ENCODE results near the gene ASTN2. TPM values are rescaled to one million over a fixed set of nuclear protein-coding genes. Genes with fewer than 3 reads are reported as not detected.

Gene ASTN2
- total RNA-seq, 5 donors from 2014 or later (not counting 1 experiment from before 2014, with no cell fraction given), result 3.7 to 4.8 (median 4.4) TPM

- CTCF ChIA-PET, result no interaction called here
- no peaks in the 10 kb centered on the region for H3K9me3 Mint-ChIP-seq
- no peaks in the 10 kb centered on the region for H3K4me1 Mint-ChIP-seq
Measured at GRCh38 chr9:116798521-116798920, 616.3 kb downstream of the ASTN2 start.

GRCh38 chr9:116797276-116797675, 617.6 kb downstream of the ASTN2 start:
- Histone ChIP-seq H3K4me3 (ENCODE audit: control insufficient read depth in 1 of 2, extremely low read depth in 1 of 2, low read length in 1 of 2) (no peak overlapping the region), H3K4me1 (ENCODE audit: control insufficient read depth in 1 of 2, extremely low read depth in 1 of 2, insufficient read depth in 2 of 2, low read length in 2 of 2) (no peaks in the 10 kb centered on the region), H3K27ac (ENCODE audit: low read length) (no peak overlapping the region), H3K36me3 (ENCODE audit: control insufficient read depth in 2 of 2, extremely low read depth in 1 of 2, insufficient read depth in 1 of 2, low read length in 1 of 2) (no peaks in the 10 kb centered on the region), H3K9me3 (no peaks in the 10 kb centered on the region), H3K27me3 (replicated peaks in 1 of 2; ENCODE audit: control insufficient read depth in 2 of 2, extremely low read depth in 1 of 2, insufficient read depth in 2 of 2, low read length in 1 of 2) (no peaks in the 10 kb centered on the region)
- POLR2A ChIA-PET, result no interaction called here
- DNase-seq (no peak), ATAC-seq (replicated peaks in 1 of 4) (no peak)
- H3K9me3 Mint-ChIP-seq, result no peaks in the 10 kb centered on the region
- no peak overlapping the region for H3K27ac Mint-ChIP-seq
- CTCF ChIA-PET, result no interaction called here
- H3K4me3 Mint-ChIP-seq, result no peak overlapping the region
- H3K27me3 Mint-ChIP-seq, result peaks cover 6 to 12% of the 10 kb centered on the region in 2 donors
- H3K4me1 Mint-ChIP-seq, result no peaks in the 10 kb centered on the region
- H3K36me3 Mint-ChIP-seq, result no peaks in the 10 kb centered on the region

More at GRCh38 chr9:116798521-116798920, 616.3 kb downstream of the ASTN2 start:
- H3K27ac Mint-ChIP-seq, result no peak overlapping the region
- peaks cover 6 to 12% of the 10 kb centered on the region in 2 donors for H3K27me3 Mint-ChIP-seq
- no peak for ATAC-seq (replicated peaks in 1 of 4)
- Histone ChIP-seq H3K36me3 (ENCODE audit: control insufficient read depth in 2 of 2, extremely low read depth in 1 of 2, insufficient read depth in 1 of 2, low read length in 1 of 2) (no peaks in the 10 kb centered on the region), H3K27me3 (replicated peaks in 1 of 2; ENCODE audit: control insufficient read depth in 2 of 2, extremely low read depth in 1 of 2, insufficient read depth in 2 of 2, low read length in 1 of 2) (no peaks in the 10 kb centered on the region), H3K27ac (ENCODE audit: low read length) (no peak overlapping the region), H3K4me1 (ENCODE audit: control insufficient read depth in 1 of 2, extremely low read depth in 1 of 2, insufficient read depth in 2 of 2, low read length in 2 of 2) (no peaks in the 10 kb centered on the region), H3K9me3 (no peaks in the 10 kb centered on the region), H3K4me3 (ENCODE audit: control insufficient read depth in 1 of 2, extremely low read depth in 1 of 2, low read length in 1 of 2) (no peak overlapping the region)
- DNase-seq, result no peak
- no peaks in the 10 kb centered on the region for H3K36me3 Mint-ChIP-seq
- no peak overlapping the region for H3K4me3 Mint-ChIP-seq
- POLR2A ChIA-PET, result no interaction called here
- 44% methylated on average over 2 of the region's 2 CpGs for WGBS (ENCODE audit: insufficient coverage)

GRCh38 chr9:116796669-116797068, 618.2 kb downstream of the ASTN2 start:
- H3K36me3 ChIP-seq (ENCODE audit: control insufficient read depth in 2 of 2, extremely low read depth in 1 of 2, insufficient read depth in 1 of 2, low read length in 1 of 2), result no peaks in the 10 kb centered on the region
- ATAC-seq (replicated peaks in 1 of 4) (no peak), DNase-seq (no peak)
- no peak overlapping the region for H3K4me3 ChIP-seq (ENCODE audit: control insufficient read depth in 1 of 2, extremely low read depth in 1 of 2, low read length in 1 of 2)
- Mint-ChIP-seq H3K27ac (no peak overlapping the region), H3K9me3 (no peaks in the 10 kb centered on the region), H3K27me3 (peaks cover 6 to 12% of the 10 kb centered on the region in 2 donors), H3K36me3 (no peaks in the 10 kb centered on the region), H3K4me1 (no peaks in the 10 kb centered on the region), H3K4me3 (no peak overlapping the region)
- no CpG with 5 or more reads among the region's 1 CpG for WGBS (ENCODE audit: insufficient coverage)
- ChIA-PET POLR2A (no interaction called here), CTCF (no interaction called here)
- H3K9me3 ChIP-seq, result no peaks in the 10 kb centered on the region
- H3K27me3 ChIP-seq (replicated peaks in 1 of 2; ENCODE audit: control insufficient read depth in 2 of 2, extremely low read depth in 1 of 2, insufficient read depth in 2 of 2, low read length in 1 of 2), result no peaks in the 10 kb centered on the region
- H3K27ac ChIP-seq (ENCODE audit: low read length), result no peak overlapping the region
- no peaks in the 10 kb centered on the region for H3K4me1 ChIP-seq (ENCODE audit: control insufficient read depth in 1 of 2, extremely low read depth in 1 of 2, insufficient read depth in 2 of 2, low read length in 2 of 2)

- Mint-ChIP-seq H3K27ac (no peak overlapping the region), H3K4me3 (no peak overlapping the region), H3K4me1 (no peaks in the 10 kb centered on the region), H3K9me3 (no peaks in the 10 kb centered on the region), H3K27me3 (peaks cover 6 to 9% of the 10 kb centered on the region in 2 donors), H3K36me3 (no peaks in the 10 kb centered on the region)
- Histone ChIP-seq H3K36me3 (ENCODE audit: control insufficient read depth in 2 of 2, extremely low read depth in 1 of 2, insufficient read depth in 1 of 2, low read length in 1 of 2) (no peaks in the 10 kb centered on the region), H3K4me3 (ENCODE audit: control insufficient read depth in 1 of 2, extremely low read depth in 1 of 2, low read length in 1 of 2) (no peak overlapping the region), H3K9me3 (no peaks in the 10 kb centered on the region), H3K27ac (ENCODE audit: low read length) (no peak overlapping the region), H3K4me1 (ENCODE audit: control insufficient read depth in 1 of 2, extremely low read depth in 1 of 2, insufficient read depth in 2 of 2, low read length in 2 of 2) (no peaks in the 10 kb centered on the region), H3K27me3 (replicated peaks in 1 of 2; ENCODE audit: control insufficient read depth in 2 of 2, extremely low read depth in 1 of 2, insufficient read depth in 2 of 2, low read length in 1 of 2) (no peaks in the 10 kb centered on the region)
- WGBS (ENCODE audit: insufficient coverage), result 43% methylated on average over 1 of the region's 2 CpGs
- no peak for DNase-seq
- ATAC-seq (replicated peaks in 1 of 4), result no peak
- ChIA-PET POLR2A (no interaction called here), CTCF (no interaction called here)
Measured at GRCh38 chr9:116795821-116796220, 619.0 kb downstream of the ASTN2 start.

- Mint-ChIP-seq H3K4me3 (no peak overlapping the region), H3K9me3 (no peaks in the 10 kb centered on the region), H3K27me3 (peaks cover 0 to 21% of the 10 kb centered on the region in 2 donors), H3K27ac (no peak overlapping the region), H3K36me3 (no peaks in the 10 kb centered on the region), H3K4me1 (no peaks in the 10 kb centered on the region)
- no peaks in the 10 kb centered on the region for H3K36me3 ChIP-seq (ENCODE audit: control insufficient read depth in 2 of 2, extremely low read depth in 1 of 2, insufficient read depth in 1 of 2, low read length in 1 of 2)
- no peak for ATAC-seq (replicated peaks in 1 of 4)
- CTCF ChIA-PET, result no interaction called here
- no peak overlapping the region for H3K4me3 ChIP-seq (ENCODE audit: control insufficient read depth in 1 of 2, extremely low read depth in 1 of 2, low read length in 1 of 2)
- 71% methylated on average over 3 of the region's 6 CpGs for WGBS (ENCODE audit: insufficient coverage)
- H3K9me3 ChIP-seq, result no peaks in the 10 kb centered on the region
- H3K27me3 ChIP-seq (replicated peaks in 1 of 2; ENCODE audit: control insufficient read depth in 2 of 2, extremely low read depth in 1 of 2, insufficient read depth in 2 of 2, low read length in 1 of 2), result no peaks in the 10 kb centered on the region
- no peak overlapping the region for H3K27ac ChIP-seq (ENCODE audit: low read length)
- no peak for DNase-seq
- no peaks in the 10 kb centered on the region for H3K4me1 ChIP-seq (ENCODE audit: control insufficient read depth in 1 of 2, extremely low read depth in 1 of 2, insufficient read depth in 2 of 2, low read length in 2 of 2)
- POLR2A ChIA-PET, result no interaction called here
Measured at GRCh38 chr9:116792271-116792670, 622.6 kb downstream of the ASTN2 start.

- Histone ChIP-seq H3K9me3 (no peaks in the 10 kb centered on the region), H3K4me3 (ENCODE audit: control insufficient read depth in 1 of 2, extremely low read depth in 1 of 2, low read length in 1 of 2) (no peak overlapping the region), H3K27ac (ENCODE audit: low read length) (no peak overlapping the region), H3K27me3 (replicated peaks in 1 of 2; ENCODE audit: control insufficient read depth in 2 of 2, extremely low read depth in 1 of 2, insufficient read depth in 2 of 2, low read length in 1 of 2) (no peaks in the 10 kb centered on the region), H3K4me1 (ENCODE audit: control insufficient read depth in 1 of 2, extremely low read depth in 1 of 2, insufficient read depth in 2 of 2, low read length in 2 of 2) (no peaks in the 10 kb centered on the region), H3K36me3 (ENCODE audit: control insufficient read depth in 2 of 2, extremely low read depth in 1 of 2, insufficient read depth in 1 of 2, low read length in 1 of 2) (no peaks in the 10 kb centered on the region)
- ChIA-PET CTCF (no interaction called here), POLR2A (no interaction called here)
- DNase-seq (no peak), ATAC-seq (replicated peaks in 1 of 4) (no peak)
- H3K4me3 Mint-ChIP-seq, result no peak overlapping the region
- H3K4me1 Mint-ChIP-seq, result no peaks in the 10 kb centered on the region
- no peak overlapping the region for H3K27ac Mint-ChIP-seq
- no peaks in the 10 kb centered on the region for H3K9me3 Mint-ChIP-seq
- peaks cover 0 to 23% of the 10 kb centered on the region in 2 donors for H3K27me3 Mint-ChIP-seq
- no peaks in the 10 kb centered on the region for H3K36me3 Mint-ChIP-seq
- no CpG with 5 or more reads among the region's 1 CpG for WGBS (ENCODE audit: insufficient coverage)
Measured at GRCh38 chr9:116791326-116791725, 623.5 kb downstream of the ASTN2 start.

GRCh38 chr9:116789081-116789480, 625.8 kb downstream of the ASTN2 start:
- no CpG with 5 or more reads among the region's 3 CpGs for WGBS (ENCODE audit: insufficient coverage)
- H3K4me3 ChIP-seq (ENCODE audit: control insufficient read depth in 1 of 2, extremely low read depth in 1 of 2, low read length in 1 of 2), result no peak overlapping the region
- H3K27ac Mint-ChIP-seq, result no peak overlapping the region
- no peaks in the 10 kb centered on the region for H3K9me3 Mint-ChIP-seq
- H3K4me1 ChIP-seq (ENCODE audit: control insufficient read depth in 1 of 2, extremely low read depth in 1 of 2, insufficient read depth in 2 of 2, low read length in 2 of 2), result no peaks in the 10 kb centered on the region
- no peak overlapping the region for H3K27ac ChIP-seq (ENCODE audit: low read length)
- no peaks in the 10 kb centered on the region for H3K36me3 ChIP-seq (ENCODE audit: control insufficient read depth in 2 of 2, extremely low read depth in 1 of 2, insufficient read depth in 1 of 2, low read length in 1 of 2)
- H3K36me3 Mint-ChIP-seq, result no peaks in the 10 kb centered on the region
- ATAC-seq (replicated peaks in 1 of 4) (no peak), DNase-seq (no peak)
- H3K9me3 ChIP-seq, result no peaks in the 10 kb centered on the region
- H3K4me3 Mint-ChIP-seq, result no peak overlapping the region
- ChIA-PET POLR2A (no interaction called here), CTCF (no interaction called here)
- no peaks in the 10 kb centered on the region for H3K4me1 Mint-ChIP-seq
- H3K27me3 Mint-ChIP-seq, result peaks cover 3 to 29% of the 10 kb centered on the region in 2 donors
- no peaks in the 10 kb centered on the region for H3K27me3 ChIP-seq (replicated peaks in 1 of 2; ENCODE audit: control insufficient read depth in 2 of 2, extremely low read depth in 1 of 2, insufficient read depth in 2 of 2, low read length in 1 of 2)
